Memory B cell (primary cell): ENCODE results near the gene BAIAP2.
"Not testable (repeated sequence)": the region's sequence is repeated elsewhere in the genome, so short reads cannot be mapped to it uniquely, and the experiment has no call there.

Experiments
- ATAC-seq: fragments of 150-1000 bp; cut with Tn5 transposase; 2 replicates; pipeline ENCODE4 v1.10.0; 2021; ENCODE audit warnings: low read depth, mild to moderate bottlenecking, moderate library complexity
- DNase-seq, 2 donors: peaks; one replicate each; pipeline ENCODE4 v3.0.0; 2022; ENCODE audit warnings: low spot score in 2 of 2
- H3K27ac Mint-ChIP-seq: one replicate; pipeline ENCODE4 v1.8.0; 2022; ENCODE audit warnings: mild to moderate bottlenecking, moderate library complexity, mixed read lengths
- H3K27me3 Mint-ChIP-seq: one replicate; pipeline ENCODE4 v1.8.0; 2022; ENCODE audit warnings: mixed read lengths
- H3K36me3 Mint-ChIP-seq: one replicate; pipeline ENCODE4 v1.8.0; 2022; ENCODE audit warnings: mild to moderate bottlenecking, mixed read lengths
- H3K4me1 Mint-ChIP-seq: one replicate; pipeline ENCODE4 v1.8.0; 2022; ENCODE audit warnings: mixed read lengths
- H3K4me3 Mint-ChIP-seq: one replicate; pipeline ENCODE4 v1.8.0; 2022; ENCODE audit warnings: mild to moderate bottlenecking, moderate library complexity, mixed read lengths
- H3K9me3 Mint-ChIP-seq: one replicate; pipeline ENCODE4 v1.8.0; 2022; ENCODE audit warnings: mixed read lengths

BAIAP2 gene

GRCh38 chr17:81010935-81011334 is 24.0 kb upstream of the BAIAP2 start:
- DNase-seq (no peak), ATAC-seq (no peak)
- H3K9me3 Mint-ChIP-seq: peaks cover 8% of the 10 kb centered on the region
- H3K27me3 Mint-ChIP-seq: peaks cover 3% of the 10 kb centered on the region
- no peak overlapping the region for H3K4me3 Mint-ChIP-seq
- H3K27ac Mint-ChIP-seq: no peak overlapping the region
- peaks cover 13% of the 10 kb centered on the region for H3K36me3 Mint-ChIP-seq
- H3K4me1 Mint-ChIP-seq: no peaks in the 10 kb centered on the region

DNA sequence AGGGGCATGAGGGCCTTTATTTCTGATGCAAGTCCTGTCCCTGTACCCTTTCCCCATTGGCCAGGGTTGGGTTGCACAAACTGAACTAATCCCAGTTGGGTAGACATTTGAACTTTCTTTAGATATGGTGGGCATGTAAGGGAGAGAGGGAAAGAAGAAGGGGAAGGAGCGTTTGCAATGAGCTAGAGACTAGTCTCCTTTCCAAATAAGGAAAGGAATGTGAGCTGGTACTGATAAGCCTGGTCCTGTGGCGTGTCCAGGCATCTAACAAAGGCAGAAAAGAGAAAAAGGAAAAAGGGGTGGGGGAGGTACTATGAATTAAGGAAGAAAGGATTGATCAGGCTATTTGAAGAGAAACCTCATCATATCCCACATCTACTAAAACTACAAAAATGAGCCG is 23.0 kb upstream of the BAIAP2 start:
- Mint-ChIP-seq H3K27ac (no peak overlapping the region), H3K36me3 (peaks cover 13% of the 10 kb centered on the region), H3K27me3 (peaks cover 3% of the 10 kb centered on the region), H3K9me3 (peaks cover 8% of the 10 kb centered on the region), H3K4me3 (no peak overlapping the region), H3K4me1 (no peaks in the 10 kb centered on the region)
- ATAC-seq (no peak), DNase-seq (no peak)

DNA sequence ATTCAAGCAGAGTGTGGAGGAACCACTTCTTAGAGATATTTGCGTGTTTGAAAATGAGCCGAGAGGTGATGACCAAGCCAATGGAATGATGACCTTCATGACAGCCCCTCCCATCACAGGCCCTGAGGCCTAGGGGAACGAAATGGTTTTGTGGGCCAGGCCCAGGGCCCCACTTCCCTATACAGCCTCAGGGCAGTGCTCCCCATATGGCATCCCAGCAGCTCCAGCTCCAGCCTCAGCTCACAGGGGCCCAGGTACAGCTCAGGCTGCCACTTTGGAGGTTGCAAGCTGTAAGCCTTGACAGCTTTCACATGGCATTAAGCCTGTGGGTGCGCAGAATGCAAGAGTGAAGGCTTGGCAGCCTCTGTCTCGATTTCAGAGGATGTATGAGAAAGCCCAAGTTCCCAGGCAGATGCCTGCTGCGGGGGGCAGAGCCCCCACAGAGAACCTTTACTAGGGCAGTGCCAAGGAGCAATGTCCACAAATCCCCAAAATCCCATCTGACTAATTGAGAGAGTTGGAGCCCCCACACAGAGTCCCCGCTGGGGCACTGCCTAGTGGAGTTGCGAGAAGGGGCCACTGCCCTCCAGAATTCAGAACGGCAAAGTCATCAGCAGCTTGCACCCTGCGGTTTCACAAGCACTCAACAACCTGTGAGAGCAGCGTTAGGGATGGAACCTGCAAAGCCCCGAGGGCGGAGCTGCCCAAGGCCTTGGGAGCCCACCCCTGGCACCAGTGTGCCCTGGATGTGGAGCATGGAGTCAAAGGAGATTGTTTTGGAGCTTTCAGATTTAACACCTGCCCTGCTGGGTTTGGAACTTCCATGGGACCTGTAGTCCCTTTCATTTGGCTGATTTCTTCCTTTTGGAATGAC is 22.1 kb upstream of the BAIAP2 start:
- peaks cover 3% of the 10 kb centered on the region for H3K27me3 Mint-ChIP-seq
- ATAC-seq (no peak), DNase-seq (no peak)
- H3K36me3 Mint-ChIP-seq: peaks cover 13% of the 10 kb centered on the region
- H3K4me1 Mint-ChIP-seq: peaks cover 2% of the 10 kb centered on the region
- H3K4me3 Mint-ChIP-seq: no peak overlapping the region
- no peak overlapping the region for H3K27ac Mint-ChIP-seq
- peaks cover 8% of the 10 kb centered on the region for H3K9me3 Mint-ChIP-seq

DNA sequence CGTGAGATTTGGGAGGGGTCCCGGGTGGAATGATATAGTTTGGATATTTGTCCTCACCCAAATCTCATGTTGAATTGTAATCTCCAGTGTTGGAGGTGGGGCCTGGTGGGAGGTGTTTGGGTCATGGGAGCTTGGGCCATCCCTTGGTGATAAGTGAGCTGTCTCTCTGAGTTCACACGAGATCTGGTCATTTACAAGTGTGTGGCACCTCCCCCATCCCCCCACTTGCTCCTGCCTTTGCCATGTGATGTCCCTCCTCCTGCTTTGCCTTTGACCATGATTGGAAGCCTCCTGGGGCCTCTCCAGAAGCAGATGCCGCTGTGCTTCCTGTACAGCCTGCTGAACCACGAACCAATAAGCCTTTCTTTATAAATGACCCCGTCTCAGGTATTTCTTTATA is 21.3 kb upstream of the BAIAP2 start:
- Mint-ChIP-seq H3K4me3 (no peak overlapping the region), H3K27me3 (peaks cover 3% of the 10 kb centered on the region), H3K36me3 (peaks cover 13% of the 10 kb centered on the region), H3K9me3 (peaks cover 8% of the 10 kb centered on the region), H3K4me1 (peaks cover 9% of the 10 kb centered on the region), H3K27ac (no peak overlapping the region)
- no peak for ATAC-seq
- DNase-seq: no peak

DNA sequence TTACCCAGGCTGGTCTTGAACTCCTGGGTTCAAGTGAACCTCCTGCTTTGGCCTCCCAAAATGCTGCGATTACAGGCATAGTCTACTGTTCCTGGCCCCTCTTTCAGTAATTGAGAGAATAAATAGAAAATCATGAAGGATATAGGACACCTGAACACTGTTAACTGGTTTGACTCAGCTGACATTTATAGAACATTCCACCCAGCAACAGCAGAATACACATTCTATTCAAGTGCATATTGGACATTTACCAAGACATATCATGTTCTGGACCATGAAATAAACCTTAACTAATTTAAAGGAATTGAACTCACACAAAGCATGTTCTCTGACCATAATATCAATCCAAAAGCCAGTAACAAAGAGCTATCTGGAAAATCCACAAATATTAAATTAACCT is 19.8 kb upstream of the BAIAP2 start:
- H3K4me3 Mint-ChIP-seq: no peak overlapping the region
- no peak for ATAC-seq
- no peak overlapping the region for H3K27ac Mint-ChIP-seq
- no peak for DNase-seq
- H3K4me1 Mint-ChIP-seq: peaks cover 10% of the 10 kb centered on the region
- peaks cover 8% of the 10 kb centered on the region for H3K9me3 Mint-ChIP-seq
- H3K36me3 Mint-ChIP-seq: peaks cover 13% of the 10 kb centered on the region
- peaks cover 3% of the 10 kb centered on the region for H3K27me3 Mint-ChIP-seq

DNA sequence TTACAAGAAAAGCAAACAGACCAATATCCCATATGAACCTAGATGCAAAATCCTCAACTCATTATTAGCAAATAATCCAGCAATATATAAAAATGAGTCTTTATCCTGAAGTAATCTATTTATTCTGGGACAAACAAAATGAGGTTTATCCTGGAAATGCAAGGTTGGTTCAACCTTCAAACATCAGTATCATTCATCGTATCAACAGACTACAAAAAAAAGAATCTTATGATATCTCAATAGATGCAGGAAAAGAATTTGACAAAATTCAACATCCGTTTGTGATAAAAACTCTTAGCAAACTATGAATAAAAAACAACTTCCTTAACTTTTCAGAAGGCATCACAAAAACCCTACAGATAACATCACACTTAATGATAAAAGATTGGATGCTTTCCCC is 18.4 kb upstream of the BAIAP2 start:
- H3K4me3 Mint-ChIP-seq: no peak overlapping the region

GRCh38 chr17:81017330-81017729 is 17.6 kb upstream of the BAIAP2 start:
- not testable (repeated sequence) for H3K4me1 Mint-ChIP-seq, H3K4me3 Mint-ChIP-seq, H3K36me3 Mint-ChIP-seq, ATAC-seq, H3K27me3 Mint-ChIP-seq, H3K27ac Mint-ChIP-seq, H3K9me3 Mint-ChIP-seq, DNase-seq

More for the DNA sequence above, 18.4 kb upstream of the BAIAP2 start:
- DNase-seq: no peak
- H3K27me3 Mint-ChIP-seq: peaks cover 3% of the 10 kb centered on the region
- no peak overlapping the region for H3K27ac Mint-ChIP-seq
- H3K4me1 Mint-ChIP-seq: peaks cover 10% of the 10 kb centered on the region
- ATAC-seq: no peak
- peaks cover 7% of the 10 kb centered on the region for H3K36me3 Mint-ChIP-seq
- H3K9me3 Mint-ChIP-seq: peaks cover 7% of the 10 kb centered on the region

DNA sequence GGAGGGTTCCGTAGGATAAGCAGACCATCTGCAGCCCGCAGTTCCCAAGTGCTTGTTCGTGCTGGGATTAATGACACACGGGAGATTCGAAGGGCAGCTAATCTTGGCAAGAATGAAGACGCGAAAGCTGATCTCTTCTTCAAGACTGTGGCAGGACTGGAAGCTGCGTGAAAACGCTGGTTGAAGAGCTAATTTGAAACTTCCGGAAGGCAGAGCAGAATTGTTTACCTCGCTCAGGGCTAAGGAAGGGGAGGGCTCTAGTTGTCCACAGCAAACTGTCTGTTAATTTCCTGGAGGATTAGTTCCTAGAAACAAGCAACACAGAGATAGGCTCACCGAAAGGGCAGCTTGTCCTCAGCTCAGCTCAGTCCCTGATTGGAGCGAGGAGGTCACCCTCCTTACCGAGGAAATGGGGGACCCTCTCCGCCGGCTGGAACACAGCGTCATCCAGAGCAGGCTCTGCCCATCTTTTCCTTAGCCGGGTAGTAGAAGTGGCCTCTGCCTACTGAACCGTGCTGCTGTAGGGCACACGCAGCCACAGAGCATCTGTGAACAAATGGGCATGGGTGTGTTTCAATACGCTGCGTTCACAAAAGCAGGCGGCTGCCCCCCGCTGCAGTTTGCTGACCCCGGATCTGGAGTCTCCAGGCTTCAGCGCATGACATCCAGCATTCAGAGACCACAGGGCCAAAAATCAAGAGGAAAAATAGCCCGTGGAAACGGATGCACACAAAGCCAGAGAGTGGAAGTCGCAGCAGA is 16.7 kb upstream of the BAIAP2 start:
- Mint-ChIP-seq H3K27me3 (peaks cover 2% of the 10 kb centered on the region), H3K9me3 (peaks cover 3% of the 10 kb centered on the region), H3K4me1 (peaks cover 10% of the 10 kb centered on the region), H3K36me3 (peaks cover 4% of the 10 kb centered on the region), H3K4me3 (peak overlapping the region; percentile 83), H3K27ac (peak overlapping the region; percentile 81)
- peak; percentile 71 for ATAC-seq
- no peak for DNase-seq

DNA sequence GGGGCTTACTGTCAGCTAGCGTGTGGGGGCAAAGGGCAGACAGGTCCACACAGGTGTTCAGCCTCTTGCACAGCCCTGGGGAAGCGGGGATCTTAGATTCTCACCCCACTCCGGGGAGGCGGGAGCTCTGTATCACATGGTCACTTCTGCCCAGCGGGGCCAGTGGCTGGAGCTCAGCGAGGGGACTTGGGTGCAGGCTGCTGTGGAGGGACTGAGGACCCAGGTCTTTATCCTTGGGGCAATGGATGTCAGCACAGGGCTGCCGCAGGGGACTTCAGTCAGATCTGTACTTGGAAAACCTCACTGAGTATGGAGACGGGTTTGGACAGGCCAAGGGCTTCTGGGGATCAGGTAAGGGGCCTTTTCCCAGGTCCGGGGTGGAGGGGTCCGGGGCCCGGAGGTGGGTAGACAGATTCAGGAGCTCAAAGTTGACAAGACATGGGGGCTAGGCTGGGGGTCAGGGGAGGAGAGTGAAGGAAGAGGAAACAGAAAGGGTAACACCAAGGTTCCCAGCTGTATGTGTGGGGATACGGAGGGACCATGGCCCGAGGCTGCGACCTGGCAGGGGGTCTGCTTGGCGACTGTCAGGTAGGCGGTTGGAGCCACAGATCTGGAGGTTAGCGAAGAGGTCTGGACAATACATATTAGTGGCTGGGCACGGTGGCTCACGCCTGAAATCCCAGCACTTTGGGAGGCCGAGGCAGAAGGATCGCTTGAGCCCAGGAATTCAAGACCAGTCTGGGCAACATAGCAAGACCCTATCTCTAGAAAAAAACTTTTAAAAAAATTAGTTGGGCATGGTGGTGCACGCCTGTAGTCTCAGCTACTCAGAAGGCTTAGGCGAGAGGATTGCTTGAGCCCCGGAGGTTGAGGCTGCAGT is 15.1 kb upstream of the BAIAP2 start:
- DNase-seq (no peak), ATAC-seq (no peak)
- Mint-ChIP-seq H3K4me3 (no peak overlapping the region), H3K27me3 (peaks cover 5% of the 10 kb centered on the region), H3K27ac (no peak overlapping the region), H3K9me3 (peaks cover 3% of the 10 kb centered on the region), H3K36me3 (peaks cover 4% of the 10 kb centered on the region), H3K4me1 (peaks cover 12% of the 10 kb centered on the region)

- H3K4me3 Mint-ChIP-seq: no peak overlapping the region
- peaks cover 4% of the 10 kb centered on the region for H3K36me3 Mint-ChIP-seq
- ATAC-seq (no peak), DNase-seq (no peak)
- H3K9me3 Mint-ChIP-seq: peaks cover 3% of the 10 kb centered on the region
- H3K27me3 Mint-ChIP-seq: peaks cover 7% of the 10 kb centered on the region
- H3K27ac Mint-ChIP-seq: no peak overlapping the region
- peaks cover 12% of the 10 kb centered on the region for H3K4me1 Mint-ChIP-seq
These were observed 14.5 kb upstream of the BAIAP2 start for GRCh38 chr17:81020443-81020766.

GRCh38 chr17:81020767-81021497 is 14.0 kb upstream of the BAIAP2 start:
- H3K4me3 Mint-ChIP-seq: no peak overlapping the region
- ATAC-seq (no peak), DNase-seq (no peak)

GRCh38 chr17:81021531-81022343 is 13.2 kb upstream of the BAIAP2 start:
- no peak for ATAC-seq
- Mint-ChIP-seq H3K36me3 (no peaks in the 10 kb centered on the region), H3K27ac (no peak overlapping the region), H3K9me3 (no peaks in the 10 kb centered on the region), H3K4me3 (no peak overlapping the region), H3K4me1 (peaks cover 12% of the 10 kb centered on the region), H3K27me3 (peaks cover 7% of the 10 kb centered on the region)
- no peak for DNase-seq

More at GRCh38 chr17:81020767-81021497, 14.0 kb upstream of the BAIAP2 start:
- H3K27me3 Mint-ChIP-seq: peaks cover 7% of the 10 kb centered on the region
- H3K9me3 Mint-ChIP-seq: no peaks in the 10 kb centered on the region
- peaks cover 12% of the 10 kb centered on the region for H3K4me1 Mint-ChIP-seq
- H3K36me3 Mint-ChIP-seq: no peaks in the 10 kb centered on the region
- no peak overlapping the region for H3K27ac Mint-ChIP-seq

- DNase-seq: no peak
- Mint-ChIP-seq H3K27me3 (peaks cover 7% of the 10 kb centered on the region), H3K36me3 (peaks cover 2% of the 10 kb centered on the region), H3K4me3 (no peak overlapping the region), H3K9me3 (peaks cover 2% of the 10 kb centered on the region), H3K4me1 (peaks cover 12% of the 10 kb centered on the region), H3K27ac (no peak overlapping the region)
- ATAC-seq: no peak
These were observed 12.6 kb upstream of the BAIAP2 start for GRCh38 chr17:81022344-81022676.
